Measurements from ENCODE around the gene DGKI.

DNA sequence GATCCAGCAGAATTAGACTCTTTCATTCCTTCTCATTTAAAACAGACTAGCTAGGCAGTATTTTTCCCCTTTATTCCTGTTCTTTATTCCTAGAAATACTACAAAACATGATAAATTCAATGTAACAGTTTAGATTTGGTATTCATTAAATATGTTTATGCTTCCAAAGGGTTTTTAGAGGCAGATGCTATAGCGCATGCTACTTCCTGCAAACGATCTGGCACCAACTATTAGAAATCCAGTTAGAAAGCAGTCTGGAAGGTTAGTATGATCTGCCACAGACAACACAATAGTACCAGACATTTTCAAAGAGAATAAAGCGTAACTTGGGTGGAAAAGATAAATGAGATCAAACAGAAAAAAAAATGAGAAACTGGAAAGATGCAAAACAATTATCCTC, 439.7 kb downstream of the DGKI start:
- TF ChIP-seq, protein P1, sequence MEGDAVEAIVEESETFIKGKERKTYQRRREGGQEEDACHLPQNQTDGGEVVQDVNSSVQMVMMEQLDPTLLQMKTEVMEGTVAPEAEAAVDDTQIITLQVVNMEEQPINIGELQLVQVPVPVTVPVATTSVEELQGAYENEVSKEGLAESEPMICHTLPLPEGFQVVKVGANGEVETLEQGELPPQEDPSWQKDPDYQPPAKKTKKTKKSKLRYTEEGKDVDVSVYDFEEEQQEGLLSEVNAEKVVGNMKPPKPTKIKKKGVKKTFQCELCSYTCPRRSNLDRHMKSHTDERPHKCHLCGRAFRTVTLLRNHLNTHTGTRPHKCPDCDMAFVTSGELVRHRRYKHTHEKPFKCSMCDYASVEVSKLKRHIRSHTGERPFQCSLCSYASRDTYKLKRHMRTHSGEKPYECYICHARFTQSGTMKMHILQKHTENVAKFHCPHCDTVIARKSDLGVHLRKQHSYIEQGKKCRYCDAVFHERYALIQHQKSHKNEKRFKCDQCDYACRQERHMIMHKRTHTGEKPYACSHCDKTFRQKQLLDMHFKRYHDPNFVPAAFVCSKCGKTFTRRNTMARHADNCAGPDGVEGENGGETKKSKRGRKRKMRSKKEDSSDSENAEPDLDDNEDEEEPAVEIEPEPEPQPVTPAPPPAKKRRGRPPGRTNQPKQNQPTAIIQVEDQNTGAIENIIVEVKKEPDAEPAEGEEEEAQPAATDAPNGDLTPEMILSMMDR (IDR thresholded peaks at IDR 0.05; ENCODE audit: low read length), result no peak
- TF ChIP-seq EZH2 (IDR thresholded peaks at IDR 0.05; ENCODE audit: borderline replicate concordance, low read length), result no peak
